ENCODE measurements around the gene ATG7.

Gene ATG7

DNA sequence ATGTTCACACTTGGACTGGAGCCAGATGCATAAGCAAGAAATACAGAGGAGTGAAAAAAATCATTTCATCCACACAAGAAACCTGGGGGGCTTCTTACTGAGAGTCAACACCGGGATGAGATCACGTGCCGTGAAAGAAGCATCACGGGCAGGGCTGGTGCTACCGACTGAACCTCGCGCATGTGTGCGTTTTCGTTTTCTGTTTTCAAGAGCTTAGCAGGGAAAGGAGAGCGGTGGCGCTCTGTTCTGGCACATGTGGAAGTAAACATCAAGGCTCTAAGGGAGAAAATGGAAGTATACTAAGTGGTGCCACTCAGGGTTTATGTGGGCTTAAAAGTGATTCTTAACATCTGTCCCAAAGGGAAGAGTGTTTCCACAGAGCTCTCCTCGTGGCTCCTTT is 315.6 kb downstream of the ATG7 start:
- TF ChIP-seq, protein P1, sequence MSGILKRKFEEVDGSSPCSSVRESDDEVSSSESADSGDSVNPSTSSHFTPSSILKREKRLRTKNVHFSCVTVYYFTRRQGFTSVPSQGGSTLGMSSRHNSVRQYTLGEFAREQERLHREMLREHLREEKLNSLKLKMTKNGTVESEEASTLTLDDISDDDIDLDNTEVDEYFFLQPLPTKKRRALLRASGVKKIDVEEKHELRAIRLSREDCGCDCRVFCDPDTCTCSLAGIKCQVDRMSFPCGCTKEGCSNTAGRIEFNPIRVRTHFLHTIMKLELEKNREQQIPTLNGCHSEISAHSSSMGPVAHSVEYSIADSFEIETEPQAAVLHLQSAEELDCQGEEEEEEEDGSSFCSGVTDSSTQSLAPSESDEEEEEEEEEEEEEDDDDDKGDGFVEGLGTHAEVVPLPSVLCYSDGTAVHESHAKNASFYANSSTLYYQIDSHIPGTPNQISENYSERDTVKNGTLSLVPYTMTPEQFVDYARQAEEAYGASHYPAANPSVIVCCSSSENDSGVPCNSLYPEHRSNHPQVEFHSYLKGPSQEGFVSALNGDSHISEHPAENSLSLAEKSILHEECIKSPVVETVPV (CRISPR knock-in tag; IDR thresholded peaks at IDR 0.05): no peak
- no peak for TF ChIP-seq ISL1 (CRISPR knock-in tag; IDR thresholded peaks at IDR 0.05)
- no peak for TF ChIP-seq ZNF565 (CRISPR knock-in tag; conservative IDR thresholded peaks at IDR 0.05; ENCODE audit: low read depth)
- ATAC-seq: no peak

DNA sequence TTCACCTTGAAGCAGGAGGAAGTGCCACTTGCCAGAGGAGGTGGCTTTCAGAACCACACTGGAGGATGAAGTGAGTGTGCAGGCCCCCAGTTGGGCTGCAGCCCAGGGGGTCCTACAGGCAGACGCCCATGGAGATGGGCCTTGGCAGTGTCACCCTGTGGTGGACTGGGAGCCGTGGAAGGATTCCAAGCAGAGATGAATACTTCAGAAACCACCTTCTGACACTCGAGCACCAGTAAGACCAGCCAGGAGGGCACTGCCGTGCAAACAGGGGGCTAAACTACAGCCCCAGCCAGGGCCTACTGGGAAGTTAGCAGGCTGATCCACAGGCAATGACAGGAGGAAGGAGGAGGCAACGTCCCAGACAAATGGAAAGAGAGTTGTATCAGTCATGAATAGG is 316.1 kb downstream of the ATG7 start:
- TF ChIP-seq OSR1 (CRISPR knock-in tag; IDR thresholded peaks at IDR 0.05): no peak
- TF ChIP-seq RARB (CRISPR knock-in tag; IDR thresholded peaks at IDR 0.05): no peak
- no peak for TF ChIP-seq SNAI2 (CRISPR knock-in tag; IDR thresholded peaks at IDR 0.05)
- no peak for TF ChIP-seq ZNF70 (CRISPR knock-in tag; IDR thresholded peaks at IDR 0.05)
- TF ChIP-seq TOX (CRISPR knock-in tag; IDR thresholded peaks at IDR 0.05; ENCODE audit: borderline replicate concordance): no peak
- no peak for TF ChIP-seq ZNF565 (CRISPR knock-in tag; conservative IDR thresholded peaks at IDR 0.05; ENCODE audit: low read depth)
- TF ChIP-seq GLIS3 (CRISPR knock-in tag; IDR thresholded peaks at IDR 0.05): no peak
- TF ChIP-seq PPARA (CRISPR knock-in tag; IDR thresholded peaks at IDR 0.05; ENCODE audit: borderline replicate concordance): no peak
- TF ChIP-seq, protein P2, sequence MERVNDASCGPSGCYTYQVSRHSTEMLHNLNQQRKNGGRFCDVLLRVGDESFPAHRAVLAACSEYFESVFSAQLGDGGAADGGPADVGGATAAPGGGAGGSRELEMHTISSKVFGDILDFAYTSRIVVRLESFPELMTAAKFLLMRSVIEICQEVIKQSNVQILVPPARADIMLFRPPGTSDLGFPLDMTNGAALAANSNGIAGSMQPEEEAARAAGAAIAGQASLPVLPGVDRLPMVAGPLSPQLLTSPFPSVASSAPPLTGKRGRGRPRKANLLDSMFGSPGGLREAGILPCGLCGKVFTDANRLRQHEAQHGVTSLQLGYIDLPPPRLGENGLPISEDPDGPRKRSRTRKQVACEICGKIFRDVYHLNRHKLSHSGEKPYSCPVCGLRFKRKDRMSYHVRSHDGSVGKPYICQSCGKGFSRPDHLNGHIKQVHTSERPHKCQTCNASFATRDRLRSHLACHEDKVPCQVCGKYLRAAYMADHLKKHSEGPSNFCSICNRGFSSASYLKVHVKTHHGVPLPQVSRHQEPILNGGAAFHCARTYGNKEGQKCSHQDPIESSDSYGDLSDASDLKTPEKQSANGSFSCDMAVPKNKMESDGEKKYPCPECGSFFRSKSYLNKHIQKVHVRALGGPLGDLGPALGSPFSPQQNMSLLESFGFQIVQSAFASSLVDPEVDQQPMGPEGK (CRISPR knock-in tag; IDR thresholded peaks at IDR 0.05; ENCODE audit: borderline replicate concordance): no peak
- TF ChIP-seq, protein P1 (CRISPR knock-in tag; IDR thresholded peaks at IDR 0.05): no peak
- TF ChIP-seq ZNF8 (CRISPR knock-in tag; IDR thresholded peaks at IDR 0.05): no peak
- TF ChIP-seq, protein P3, sequence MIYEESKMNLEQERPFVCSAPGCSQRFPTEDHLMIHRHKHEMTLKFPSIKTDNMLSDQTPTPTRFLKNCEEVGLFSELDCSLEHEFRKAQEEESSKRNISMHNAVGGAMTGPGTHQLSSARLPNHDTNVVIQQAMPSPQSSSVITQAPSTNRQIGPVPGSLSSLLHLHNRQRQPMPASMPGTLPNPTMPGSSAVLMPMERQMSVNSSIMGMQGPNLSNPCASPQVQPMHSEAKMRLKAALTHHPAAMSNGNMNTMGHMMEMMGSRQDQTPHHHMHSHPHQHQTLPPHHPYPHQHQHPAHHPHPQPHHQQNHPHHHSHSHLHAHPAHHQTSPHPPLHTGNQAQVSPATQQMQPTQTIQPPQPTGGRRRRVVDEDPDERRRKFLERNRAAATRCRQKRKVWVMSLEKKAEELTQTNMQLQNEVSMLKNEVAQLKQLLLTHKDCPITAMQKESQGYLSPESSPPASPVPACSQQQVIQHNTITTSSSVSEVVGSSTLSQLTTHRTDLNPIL (CRISPR knock-in tag; IDR thresholded peaks at IDR 0.05; ENCODE audit: low read depth): no peak
- TF ChIP-seq ZFP30 (CRISPR knock-in tag; IDR thresholded peaks at IDR 0.05): no peak
- no peak for TF ChIP-seq TCF4 (CRISPR knock-in tag; IDR thresholded peaks at IDR 0.05; ENCODE audit: borderline replicate concordance)
- no peak for TF ChIP-seq CSDC2 (CRISPR knock-in tag; IDR thresholded peaks at IDR 0.05)
- no peak for TF ChIP-seq BACH2 (CRISPR knock-in tag; IDR thresholded peaks at IDR 0.05; ENCODE audit: borderline replicate concordance)
- no peak for ATAC-seq

DNA sequence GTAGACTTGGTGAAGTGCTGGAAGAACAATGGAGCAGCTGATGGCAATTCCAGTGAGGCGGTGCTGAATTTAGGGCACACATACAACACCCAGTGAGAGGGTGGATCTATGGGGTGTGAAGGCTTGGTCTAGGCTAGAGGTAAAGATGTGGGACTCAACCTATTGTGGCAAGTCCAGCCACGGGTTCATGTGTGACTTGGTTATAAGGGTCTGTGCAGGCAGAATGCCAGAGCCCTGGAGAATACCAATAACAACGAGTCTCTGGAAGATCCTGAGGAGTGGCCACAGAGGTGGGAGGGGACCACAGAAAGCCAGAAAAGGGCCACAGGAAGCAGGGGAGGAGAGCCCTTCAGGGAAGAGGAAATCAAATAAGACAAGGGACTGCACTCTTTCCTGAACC is 316.6 kb downstream of the ATG7 start:
- no peak for ATAC-seq

More for the DNA sequence above, 316.6 kb downstream of the ATG7 start:
- TF ChIP-seq, protein P4, sequence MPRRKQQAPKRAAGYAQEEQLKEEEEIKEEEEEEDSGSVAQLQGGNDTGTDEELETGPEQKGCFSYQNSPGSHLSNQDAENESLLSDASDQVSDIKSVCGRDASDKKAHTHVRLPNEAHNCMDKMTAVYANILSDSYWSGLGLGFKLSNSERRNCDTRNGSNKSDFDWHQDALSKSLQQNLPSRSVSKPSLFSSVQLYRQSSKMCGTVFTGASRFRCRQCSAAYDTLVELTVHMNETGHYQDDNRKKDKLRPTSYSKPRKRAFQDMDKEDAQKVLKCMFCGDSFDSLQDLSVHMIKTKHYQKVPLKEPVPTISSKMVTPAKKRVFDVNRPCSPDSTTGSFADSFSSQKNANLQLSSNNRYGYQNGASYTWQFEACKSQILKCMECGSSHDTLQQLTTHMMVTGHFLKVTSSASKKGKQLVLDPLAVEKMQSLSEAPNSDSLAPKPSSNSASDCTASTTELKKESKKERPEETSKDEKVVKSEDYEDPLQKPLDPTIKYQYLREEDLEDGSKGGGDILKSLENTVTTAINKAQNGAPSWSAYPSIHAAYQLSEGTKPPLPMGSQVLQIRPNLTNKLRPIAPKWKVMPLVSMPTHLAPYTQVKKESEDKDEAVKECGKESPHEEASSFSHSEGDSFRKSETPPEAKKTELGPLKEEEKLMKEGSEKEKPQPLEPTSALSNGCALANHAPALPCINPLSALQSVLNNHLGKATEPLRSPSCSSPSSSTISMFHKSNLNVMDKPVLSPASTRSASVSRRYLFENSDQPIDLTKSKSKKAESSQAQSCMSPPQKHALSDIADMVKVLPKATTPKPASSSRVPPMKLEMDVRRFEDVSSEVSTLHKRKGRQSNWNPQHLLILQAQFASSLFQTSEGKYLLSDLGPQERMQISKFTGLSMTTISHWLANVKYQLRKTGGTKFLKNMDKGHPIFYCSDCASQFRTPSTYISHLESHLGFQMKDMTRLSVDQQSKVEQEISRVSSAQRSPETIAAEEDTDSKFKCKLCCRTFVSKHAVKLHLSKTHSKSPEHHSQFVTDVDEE (CRISPR knock-in tag; IDR thresholded peaks at IDR 0.05): no peak
- TF ChIP-seq, protein P2 (CRISPR knock-in tag; IDR thresholded peaks at IDR 0.05; ENCODE audit: borderline replicate concordance): no peak
- no peak for TF ChIP-seq ISL1 (CRISPR knock-in tag; IDR thresholded peaks at IDR 0.05)
- TF ChIP-seq ZC3H10 (CRISPR knock-in tag; IDR thresholded peaks at IDR 0.05): no peak
- TF ChIP-seq BACH2 (CRISPR knock-in tag; IDR thresholded peaks at IDR 0.05; ENCODE audit: borderline replicate concordance): no peak
- no peak for TF ChIP-seq TCF4 (CRISPR knock-in tag; IDR thresholded peaks at IDR 0.05; ENCODE audit: borderline replicate concordance)
- no peak for TF ChIP-seq OSR1 (CRISPR knock-in tag; IDR thresholded peaks at IDR 0.05)
- no peak for TF ChIP-seq SNAI2 (CRISPR knock-in tag; IDR thresholded peaks at IDR 0.05)
- no peak for TF ChIP-seq ZNF8 (CRISPR knock-in tag; IDR thresholded peaks at IDR 0.05)
- TF ChIP-seq ZFP3 (CRISPR knock-in tag; IDR thresholded peaks at IDR 0.05): no peak
- TF ChIP-seq CSDC2 (CRISPR knock-in tag; IDR thresholded peaks at IDR 0.05): no peak
- no peak for TF ChIP-seq GLIS3 (CRISPR knock-in tag; IDR thresholded peaks at IDR 0.05)
- TF ChIP-seq ARNTL (CRISPR knock-in tag; IDR thresholded peaks at IDR 0.05; ENCODE audit: borderline replicate concordance, low read depth): no peak
- TF ChIP-seq PPARA (CRISPR knock-in tag; IDR thresholded peaks at IDR 0.05; ENCODE audit: borderline replicate concordance): no peak
- TF ChIP-seq ESRRG (CRISPR knock-in tag; IDR thresholded peaks at IDR 0.05): no peak
- TF ChIP-seq TOX (CRISPR knock-in tag; IDR thresholded peaks at IDR 0.05; ENCODE audit: borderline replicate concordance): no peak
